ENCODE data around the gene RMND1. TPM values are rescaled to one million over a fixed set of nuclear protein-coding genes. Genes with fewer than 3 reads are reported as not detected.
"Not testable (repeated sequence)": the region's sequence is repeated elsewhere in the genome, so short reads cannot be mapped to it uniquely, and the experiment has no call there.

The RMND1 gene
- total and polyA plus RNA-seq, 12 donors, result 19.1 to 62.4 (median 26.1) TPM

DNA sequence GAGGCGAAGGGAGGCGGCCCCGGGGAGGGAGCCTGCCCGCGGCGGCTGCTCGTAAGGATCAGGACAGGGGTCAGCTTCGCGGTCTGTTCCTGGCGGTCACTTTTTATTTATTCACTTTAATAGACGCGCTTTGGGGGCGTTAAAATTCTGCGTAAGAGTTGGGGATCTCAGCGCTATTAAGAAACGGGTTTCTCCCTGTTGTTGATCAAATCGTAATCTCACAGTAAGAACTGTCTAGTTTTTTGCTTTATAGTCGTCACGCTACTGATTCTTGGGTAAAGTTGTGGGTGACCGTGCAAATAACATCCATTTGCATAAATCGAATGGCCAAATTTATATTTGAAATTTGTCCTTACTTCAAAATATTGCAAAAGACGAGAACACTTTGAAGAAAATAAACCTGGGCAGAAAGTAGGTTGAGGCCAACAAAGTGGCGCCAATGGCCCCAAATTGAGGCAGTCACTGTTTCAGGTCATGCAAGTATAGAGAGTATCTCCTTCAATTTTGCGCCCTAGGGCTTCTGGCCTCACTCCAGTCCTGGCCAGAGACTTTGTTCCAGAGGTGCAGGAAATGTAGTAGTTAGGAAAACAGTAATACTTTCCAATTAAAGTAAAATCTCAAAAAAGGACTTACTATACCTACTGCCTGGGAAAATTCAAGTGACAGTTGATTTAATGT lies 963 bp upstream of the RMND1 start:
- 0 to 1% (median 1%) methylated on average over 21 to 24 of the region's 24 CpGs for WGBS, 4 donors
- Histone ChIP-seq H3K27ac (peak overlapping the region; percentile 81 to 97 (median 92)), H3K4me3 (peak overlapping the region; percentile 75 to 98 (median 80)), H3K9me3 (replicated peaks in 1 of 3) (no peaks in the 10 kb centered on the region), H3K27me3 (no peaks in the 10 kb centered on the region), H3K36me3 (replicated peaks in 1 of 2) (no peaks in the 10 kb centered on the region), H3K4me1 (replicated peaks in 1 of 2) (peaks cover 12 to 25% of the 10 kb centered on the region in 2 donors)
- intact Hi-C loops (cut with DNase I), result no loop called here
- peak; percentile 27 to 76 (median 36) for DNase-seq
- TF ChIP-seq CTCF (IDR thresholded peaks at IDR 0.05), result no peak
- TF ChIP-seq POLR2A (IDR thresholded peaks at IDR 0.05), result no peak

GRCh38 chr6:151451417-151451949 lies 443 bp downstream of the RMND1 start:
- WGBS, 4 donors, result 0 to 4% (median 1%) methylated on average over 18 to 22 of the region's 22 CpGs
- intact Hi-C loops (cut with DNase I), result no loop called here
- DNase-seq, result no peak
- Histone ChIP-seq H3K4me1 (replicated peaks in 1 of 2) (peaks cover 12 to 28% of the 10 kb centered on the region in 2 donors), H3K9me3 (replicated peaks in 1 of 3) (no peaks in the 10 kb centered on the region), H3K27ac (peak overlapping the region in 3 of 5 donors; percentile 73 to 93 (median 74)), H3K4me3 (peak overlapping the region; percentile 10 to 77 (median 69)), H3K36me3 (replicated peaks in 1 of 2) (no peaks in the 10 kb centered on the region), H3K27me3 (no peaks in the 10 kb centered on the region)
- no peak for TF ChIP-seq POLR2A (IDR thresholded peaks at IDR 0.05)
- no peak for TF ChIP-seq CTCF (IDR thresholded peaks at IDR 0.05)

GRCh38 chr6:151450928-151451327 lies 998 bp downstream of the RMND1 start:
- DNase-seq; H3K36me3 ChIP-seq (replicated peaks in 1 of 2); H3K27me3 ChIP-seq; H3K9me3 ChIP-seq (replicated peaks in 1 of 3); intact Hi-C loops (cut with DNase I); H3K27ac ChIP-seq: not testable (repeated sequence)
- Histone ChIP-seq H3K4me1 (replicated peaks in 1 of 2) (peaks cover 18 to 34% of the 10 kb centered on the region in 2 donors), H3K4me3 (peak overlapping the region in 1 of 4 donors; percentile 63)
- WGBS, 4 donors, result 22 to 61% (median 29%) methylated on average over 5 to 6 of the region's 6 CpGs

DNA sequence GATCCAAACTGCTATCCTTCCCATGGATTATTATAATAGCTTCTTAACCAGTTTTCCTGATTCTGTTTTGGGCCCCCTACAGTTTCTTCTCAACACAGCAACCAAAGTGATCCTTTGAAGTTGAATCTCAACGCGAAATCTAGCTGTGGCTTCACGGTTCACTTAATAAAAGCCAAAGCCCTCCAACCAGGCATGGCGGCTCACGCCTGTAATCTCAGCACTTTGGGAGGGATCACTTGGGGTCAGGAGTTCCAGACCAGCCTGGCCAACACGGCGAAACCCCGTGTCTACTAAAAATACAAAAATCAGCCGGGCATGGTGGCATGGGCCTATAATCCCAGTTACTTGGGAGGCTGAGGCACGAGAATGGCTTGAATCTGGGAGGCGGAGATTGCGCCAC lies 3.3 kb downstream of the RMND1 start:
- H3K27ac ChIP-seq, result no peak overlapping the region
- intact Hi-C loops (cut with DNase I), result no loop called here
- H3K36me3 ChIP-seq (replicated peaks in 1 of 2), result no peaks in the 10 kb centered on the region
- H3K4me3 ChIP-seq, result no peak overlapping the region
- DNase-seq, result no peak
- 91 to 96% (median 94%) methylated on average over 12 of the region's 12 CpGs for WGBS, 4 donors
- TF ChIP-seq POLR2A (IDR thresholded peaks at IDR 0.05), result no peak
- H3K9me3 ChIP-seq (replicated peaks in 1 of 3), result no peaks in the 10 kb centered on the region
- H3K4me1 ChIP-seq (replicated peaks in 1 of 2), result peaks cover 20 to 28% of the 10 kb centered on the region in 2 donors
- no peaks in the 10 kb centered on the region for H3K27me3 ChIP-seq

DNA sequence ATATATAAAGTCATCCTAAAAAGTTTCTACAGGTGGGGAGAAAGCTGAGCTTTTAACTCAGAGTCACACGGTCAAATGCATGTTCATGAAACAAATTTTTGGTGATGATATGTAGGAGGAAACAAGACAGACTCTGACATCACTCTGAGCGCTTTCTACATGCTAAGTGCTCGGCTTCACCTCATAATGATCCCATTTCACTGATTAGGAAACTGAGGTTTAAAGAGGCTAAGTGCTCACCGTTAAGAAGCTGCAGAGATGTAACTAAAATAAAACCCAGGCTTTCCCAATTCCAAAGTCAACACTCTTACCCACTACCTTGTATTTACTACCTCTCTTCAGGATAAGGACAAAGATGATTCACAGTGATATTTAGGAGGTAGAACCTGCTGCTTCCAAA lies 4.7 kb downstream of the RMND1 start:
- intact Hi-C loops (cut with DNase I), result no loop called here
- H3K9me3 ChIP-seq (replicated peaks in 1 of 3), result no peaks in the 10 kb centered on the region

More for the DNA sequence above, 4.7 kb downstream of the RMND1 start:
- Histone ChIP-seq H3K27ac (peak overlapping the region in 2 of 5 donors; percentile 62 to 72), H3K4me3 (no peak overlapping the region), H3K4me1 (replicated peaks in 1 of 2) (peaks cover 16 to 22% of the 10 kb centered on the region in 2 donors), H3K27me3 (no peaks in the 10 kb centered on the region), H3K36me3 (replicated peaks in 1 of 2) (no peaks in the 10 kb centered on the region)
- DNase-seq, result no peak
- TF ChIP-seq CTCF (IDR thresholded peaks at IDR 0.05), result no peak
- no peak for TF ChIP-seq POLR2A (IDR thresholded peaks at IDR 0.05)
- 91 to 93% (median 92%) methylated on average over 4 of the region's 4 CpGs for WGBS, 4 donors

Data from adrenal gland (tissue), 12 donors.